Endothelial cell of umbilical vein (primary cell): ENCODE results near the gene DPP6. TPM values are rescaled to one million over a fixed set of nuclear protein-coding genes. Genes with fewer than 3 reads are reported as not detected.

ENCODE experiments used
- BruUV-seq: library from RNA; stranded (reverse); fragments of 400-500 nt; replicated peaks from 2 replicates; lab custom pipeline; 2021; lab: Mats Ljungman, UMichigan
- CTCF ChIA-PET: fragments of 300-600, 350-600 bp; sonication (Branson Sonifier 250); formaldehyde crosslinking; loops from one replicate; lab custom pipeline; 2021; ENCODE audit warnings: antibody characterized with exemption, inconsistent platforms; lab: Charles Lee
- POLR2A ChIA-PET: fragments of 300-600, 350-600 bp; sonication (Branson Sonifier 250); formaldehyde crosslinking; loops from one replicate; lab custom pipeline; 2021; ENCODE audit warnings: antibody characterized with exemption, inconsistent platforms; lab: Charles Lee
- DNase-seq: peaks from one replicate; pipeline ENCODE4 v3.0.0-alpha.2; 2011; ENCODE audit warnings: low read depth, low spot score
- FAIRE-seq: peaks from 2 replicates; lab custom pipeline; 2011; peaks lifted over from hg19 to GRCh38; lab: Jason Lieb, UNC
- H2AFZ ChIP-seq: 2 replicates; pipeline ENCODE4 v1.6.0; 2012; ENCODE audit warnings: low read depth, low read length, control low read depth, inconsistent platforms
- H3K27ac ChIP-seq: 2 replicates; pipeline ENCODE4 v1.5.1; 2011; ENCODE audit warnings: low read depth, mild to moderate bottlenecking, control low read depth, low read length, moderate library complexity; ENCODE audit not compliant: insufficient read depth
- H3K27me3 ChIP-seq, 2 experiments: 2 replicates each; pipeline versions ENCODE4 v1.6.0 to v1.6.1; 2011; ENCODE audit warnings: low read length in 2 of 2, mixed read lengths in 1 of 2; ENCODE audit not compliant: control insufficient read depth in 2 of 2, insufficient read depth in 2 of 2
- H3K36me3 ChIP-seq, 2 experiments: 2 replicates in 1 of 2; 3 replicates in 1 of 2; pipeline ENCODE4 v1.5.1; 2011; ENCODE audit warnings: low read length in 2 of 2, mild to moderate bottlenecking in 1 of 2, moderate library complexity in 1 of 2; ENCODE audit not compliant: control insufficient read depth in 2 of 2, insufficient read depth in 2 of 2; ENCODE audit errors: extremely low read depth in 1 of 2
- H3K4me1 ChIP-seq: 3 replicates; pipeline ENCODE4 v1.5.1; 2011; ENCODE audit warnings: mild to moderate bottlenecking, low read length; ENCODE audit not compliant: control insufficient read depth, insufficient read depth; ENCODE audit errors: extremely low read depth
- H3K4me2 ChIP-seq: 2 replicates; pipeline ENCODE4 v1.6.1; 2011; ENCODE audit warnings: low read length, control low read depth, mixed read lengths; ENCODE audit not compliant: insufficient read depth
- H3K4me3 ChIP-seq, 3 experiments: fragments of 200-600 bp in 1 of 3; sonication (generic), shearing (Covaris generic) in 1 of 3; replicated peaks in 1 of 3; 2 replicates each; pipeline ENCODE4 v1.5.1; 2011 to 2016; ENCODE audit warnings: control low read depth in 3 of 3, low read length in 3 of 3, mild to moderate bottlenecking in 2 of 3, inconsistent platforms in 1 of 3, low read depth in 1 of 3, moderate library complexity in 1 of 3; ENCODE audit not compliant: insufficient read depth in 1 of 3
- H3K79me2 ChIP-seq: 2 replicates; pipeline ENCODE4 v1.6.0; 2012; ENCODE audit warnings: low read length, inconsistent platforms; ENCODE audit not compliant: control insufficient read depth, insufficient read depth
- H3K9ac ChIP-seq: replicated peaks from 2 replicates; pipeline ENCODE3; 2011; ENCODE audit warnings: low read length, control low read depth; ENCODE audit not compliant: insufficient read depth; ENCODE audit errors: extremely low read depth
- H3K9me1 ChIP-seq: replicated peaks from 3 replicates; pipeline ENCODE4 v1.6.0; 2011; ENCODE audit warnings: mild to moderate bottlenecking, low read length; ENCODE audit not compliant: control insufficient read depth, insufficient read depth; ENCODE audit errors: extremely low read depth
- H3K9me3 ChIP-seq: replicated peaks from 2 replicates; pipeline ENCODE4 v1.5.1; 2012; ENCODE audit warnings: low read length, inconsistent platforms; ENCODE audit not compliant: control insufficient read depth, insufficient read depth
- H4K20me1 ChIP-seq: replicated peaks from 2 replicates; pipeline ENCODE3; 2011; ENCODE audit warnings: mild to moderate bottlenecking, low read length; ENCODE audit not compliant: control insufficient read depth, insufficient read depth; ENCODE audit errors: extremely low read depth
- CTCF ChIP-seq, 2 donors: IDR thresholded peaks; 1 replicate in 1 of 2; 2 replicates in 1 of 2; pipeline ENCODE4 v1.5.1; 2011; ENCODE audit warnings: low read length in 2 of 2, mild to moderate bottlenecking in 2 of 2, moderate library complexity in 2 of 2, control low read depth in 1 of 2, inconsistent platforms in 1 of 2, low read depth in 1 of 2; ENCODE audit not compliant: insufficient read depth in 1 of 2; ENCODE audit errors: extremely low read depth in 1 of 2
- EZH2 ChIP-seq: IDR thresholded peaks from 2 replicates; pipeline ENCODE4 v1.6.1; 2012; ENCODE audit warnings: borderline replicate concordance, low read depth, mild to moderate bottlenecking, moderate library complexity, low read length, inconsistent platforms; ENCODE audit not compliant: severe bottlenecking
- FOS ChIP-seq: IDR thresholded peaks from 2 replicates; pipeline ENCODE4 v1.6.1; 2011; ENCODE audit warnings: mild to moderate bottlenecking, low read length, moderate library complexity, borderline replicate concordance; ENCODE audit not compliant: insufficient read depth
- GATA2 ChIP-seq: IDR thresholded peaks from 2 replicates; pipeline ENCODE4 v1.7.0; 2011; ENCODE audit warnings: low read depth, mild to moderate bottlenecking, moderate library complexity, mixed read lengths, low read length; ENCODE audit not compliant: insufficient read length, insufficient read depth
- JUN ChIP-seq: IDR thresholded peaks from 2 replicates; pipeline ENCODE4 v1.6.1; 2011; ENCODE audit warnings: borderline replicate concordance, low read depth; ENCODE audit not compliant: insufficient read length, insufficient read depth
- MYC ChIP-seq: IDR thresholded peaks from one replicate; pipeline ENCODE4 v1.6.1; 2011; ENCODE audit warnings: mild to moderate bottlenecking, low read depth, low read length
- POLR2A ChIP-seq: IDR thresholded peaks from 2 replicates; pipeline ENCODE4 v1.6.1; 2012; ENCODE audit warnings: low read depth, mild to moderate bottlenecking, control low read depth, low read length
- POLR2AphosphoS5 ChIP-seq: IDR thresholded peaks from 2 replicates; pipeline ENCODE4 v1.6.1; 2012; ENCODE audit warnings: low read depth, mild to moderate bottlenecking, control low read depth, low read length, moderate library complexity; ENCODE audit not compliant: insufficient read depth
- dilution Hi-C: fragments of 300-500 bp; cut with MboI; formaldehyde crosslinking; loops from one replicate; pipeline ENCODE4 v1.15.0; 2019; ENCODE audit warnings: low sequenced_read_pairs; ENCODE audit not compliant: extremely low pct_ligation_motif_present
- intact Hi-C: fragments of 100-400 bp; cut with micrococcal nuclease; formaldehyde crosslinking; loops from one replicate; pipeline ENCODE4 v1.10.0; 2022
- polyA plus RNA-seq, 4 experiments: library from polyadenylated mRNA; depleted of rRNA in 3 of 4; stranded (reverse) in 3 of 4; unstranded in 1 of 4; fragments of >200 nt; gene quantifications; 2 replicates each; pipeline versions ENCODE4 v1.2.1 to v1.2.3, GENCODE V29; 2011 to 2012; ENCODE audit warnings: missing spikeins in 1 of 4
- total RNA-seq: library from RNA; stranded (reverse); gene quantifications from 2 replicates; pipeline ENCODE4 v1.2.3, GENCODE V29; 2021
- TF ChIP-seq, protein P1 (sequence below): IDR thresholded peaks from 2 replicates; pipeline ENCODE4 v1.6.1; 2011; ENCODE audit not compliant: insufficient read depth, insufficient read length

DPP6 gene
- total and polyA plus RNA-seq, 2 donors (not counting 3 experiments of a cell fraction or from before 2014, with no cell fraction given) = not detected

DNA sequence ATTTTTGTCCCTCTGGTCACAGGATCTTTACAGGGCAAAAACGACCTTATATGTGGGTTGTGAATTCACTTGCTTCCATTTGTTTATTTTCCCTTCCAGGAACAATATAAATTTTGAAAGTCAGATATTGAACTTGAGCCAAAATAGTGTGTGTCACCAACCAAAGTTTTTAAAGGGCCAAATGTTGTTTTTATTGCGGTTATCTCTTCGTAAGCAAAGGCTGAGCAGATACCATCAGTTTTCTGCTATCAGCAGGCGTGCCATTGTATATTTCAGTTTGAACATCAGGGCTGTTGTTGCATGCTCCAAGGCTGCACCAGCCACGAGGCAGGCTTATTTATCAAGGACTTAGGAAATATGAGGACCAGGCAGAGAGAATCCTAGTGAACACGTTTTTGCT is 790.4 kb downstream of the DPP6 start:
- H3K27me3 ChIP-seq = no peaks in the 10 kb centered on the region
- TF ChIP-seq, protein P1, sequence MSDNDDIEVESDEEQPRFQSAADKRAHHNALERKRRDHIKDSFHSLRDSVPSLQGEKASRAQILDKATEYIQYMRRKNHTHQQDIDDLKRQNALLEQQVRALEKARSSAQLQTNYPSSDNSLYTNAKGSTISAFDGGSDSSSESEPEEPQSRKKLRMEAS = no peak
- H3K9ac ChIP-seq = no peak overlapping the region
- no peak overlapping the region for H3K4me3 ChIP-seq
- H3K79me2 ChIP-seq = no peaks in the 10 kb centered on the region
- no peaks in the 10 kb centered on the region for H3K9me1 ChIP-seq
- no peaks in the 10 kb centered on the region for H4K20me1 ChIP-seq
- FAIRE-seq = no peak
- intact Hi-C loops (no loop called here), dilution Hi-C loops (no loop called here)
- no peak overlapping the region for H3K27ac ChIP-seq
- ChIA-PET CTCF (no interaction called here), POLR2A (no interaction called here)
- no peaks in the 10 kb centered on the region for H3K4me1 ChIP-seq
- H3K36me3 ChIP-seq = no peaks in the 10 kb centered on the region
- DNase-seq = no peak
- no peak overlapping the region for H3K4me2 ChIP-seq
- no peak overlapping the region for H2AFZ ChIP-seq
- H3K9me3 ChIP-seq = peaks cover 6% of the 10 kb centered on the region
- BruUV-seq = no TSS peak

- DNase-seq (no peak), FAIRE-seq (no peak)
- no peaks in the 10 kb centered on the region for H3K27me3 ChIP-seq
- H3K4me1 ChIP-seq = no peaks in the 10 kb centered on the region
- H3K36me3 ChIP-seq = no peaks in the 10 kb centered on the region
- H3K9me3 ChIP-seq = peaks cover 6% of the 10 kb centered on the region
- H3K9ac ChIP-seq = no peak overlapping the region
- H4K20me1 ChIP-seq = no peaks in the 10 kb centered on the region
- no TSS peak for BruUV-seq
- ChIA-PET POLR2A (no interaction called here), CTCF (no interaction called here)
- no peak overlapping the region for H3K4me3 ChIP-seq
- H3K79me2 ChIP-seq = no peaks in the 10 kb centered on the region
- dilution Hi-C loops (no loop called here), intact Hi-C loops (no loop called here)
- TF ChIP-seq, protein P1 = no peak
- TF ChIP-seq JUN = no peak
- no peak for TF ChIP-seq GATA2
- TF ChIP-seq POLR2A = no peak
- TF ChIP-seq CTCF (IDR thresholded peaks at IDR 0.05; ENCODE audit: extremely low read depth in 1 of 2, insufficient read depth in 1 of 2, low read depth in 1 of 2, low read length in 2 of 2) = no peak
- no peak for TF ChIP-seq EZH2
- TF ChIP-seq MYC = no peak
- TF ChIP-seq FOS = no peak
- no peak for TF ChIP-seq POLR2AphosphoS5
- H3K4me2 ChIP-seq = no peak overlapping the region
- H3K9me1 ChIP-seq = no peaks in the 10 kb centered on the region
- H3K27ac ChIP-seq = no peak overlapping the region
- H2AFZ ChIP-seq = no peak overlapping the region
Observed at GRCh38 chr7:154843670-154844237, 791.6 kb downstream of the DPP6 start.
